GM21528 (cell line): ENCODE measurements around the gene DOK6.

Experiments used
- ATAC-seq: cut with Tn5 transposase; IDR thresholded peaks from one replicate; pipeline ENCODE4 v1.9.1; 2021; ENCODE audit warnings: mild to moderate bottlenecking, moderate library complexity; ENCODE audit not compliant: unreplicated experiment, low FRiP score

DOK6 gene

DNA sequence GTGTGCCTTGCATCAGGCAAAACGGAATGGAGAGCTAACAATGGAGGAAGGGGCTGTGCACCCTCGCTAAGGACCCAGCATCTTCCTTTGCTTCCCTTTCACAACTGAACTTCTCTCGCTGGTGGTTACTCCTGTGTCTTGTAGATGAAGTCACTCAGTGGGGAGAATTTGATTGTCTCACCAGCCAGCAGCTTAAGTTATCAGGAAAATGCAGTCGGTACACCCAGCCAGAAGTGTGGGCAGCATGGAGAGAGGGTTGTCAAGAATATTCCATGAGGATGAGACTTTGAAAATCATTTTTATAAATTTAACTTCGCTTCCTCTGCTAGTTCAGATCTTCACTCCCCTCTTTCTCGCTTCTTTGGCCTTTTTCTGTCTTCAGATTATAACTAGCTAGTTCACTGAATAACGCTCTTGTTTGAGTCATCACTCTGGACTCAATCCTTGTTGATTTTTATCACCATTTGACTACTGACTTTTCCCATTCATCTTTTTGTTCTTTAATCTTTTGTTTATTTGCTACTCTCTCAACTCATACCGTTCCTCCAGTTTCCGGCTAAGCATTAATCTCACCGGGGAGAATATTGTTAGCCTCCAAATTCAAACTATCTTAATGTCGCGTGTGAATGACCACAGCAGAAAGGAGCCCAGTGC is 325.3 kb downstream of the DOK6 start:
- ATAC-seq, result no peak

DNA sequence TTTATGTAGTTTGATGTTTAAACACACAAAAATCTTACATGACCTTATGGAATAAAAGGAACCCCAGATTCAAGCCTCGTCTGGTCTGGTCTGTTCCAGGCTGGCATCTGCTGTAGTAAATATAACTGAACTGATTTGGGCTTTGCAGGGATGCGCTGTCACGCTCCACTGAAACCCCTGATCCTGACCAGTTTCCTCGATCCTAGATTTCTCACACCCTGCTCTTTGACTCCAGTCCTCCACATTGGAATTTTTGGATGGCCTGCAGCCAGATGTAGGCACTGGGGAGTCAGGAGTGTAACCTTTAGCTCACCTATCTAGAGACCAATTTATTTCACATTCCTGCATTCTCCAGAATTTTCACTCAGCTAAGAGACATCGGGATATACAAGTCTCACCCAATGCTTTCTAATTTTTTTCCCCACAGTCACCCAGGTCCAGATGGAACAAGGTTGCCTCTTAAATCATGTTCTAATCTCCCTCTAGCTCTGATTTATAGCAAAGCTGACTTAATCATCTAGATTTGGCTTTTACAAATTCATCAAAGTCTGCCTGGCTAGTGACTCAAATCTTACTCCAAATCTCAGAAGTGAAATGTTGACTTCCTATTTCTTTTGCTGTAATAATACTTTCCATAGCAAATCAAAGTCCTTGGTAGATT is 327.4 kb downstream of the DOK6 start:
- ATAC-seq, result no peak

DNA sequence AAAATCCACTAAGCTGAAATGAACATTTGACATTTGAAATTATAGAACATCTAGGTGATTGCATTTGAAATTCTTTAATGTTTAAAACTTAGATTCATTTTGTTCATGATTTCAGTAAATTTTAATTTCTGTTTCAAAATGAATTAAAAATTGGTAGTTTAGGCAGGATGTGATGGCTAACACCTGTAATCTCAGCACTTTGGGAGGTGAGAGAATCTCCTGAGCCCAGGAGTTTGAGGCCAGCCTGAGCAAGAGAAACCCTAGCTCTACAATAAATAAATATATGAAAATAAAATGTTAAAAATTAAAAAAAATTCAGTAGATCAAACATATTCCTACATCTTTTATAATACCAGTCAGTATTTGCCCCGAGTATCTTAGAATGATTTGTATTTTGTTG is 330.0 kb downstream of the DOK6 start:
- ATAC-seq, result no peak

DNA sequence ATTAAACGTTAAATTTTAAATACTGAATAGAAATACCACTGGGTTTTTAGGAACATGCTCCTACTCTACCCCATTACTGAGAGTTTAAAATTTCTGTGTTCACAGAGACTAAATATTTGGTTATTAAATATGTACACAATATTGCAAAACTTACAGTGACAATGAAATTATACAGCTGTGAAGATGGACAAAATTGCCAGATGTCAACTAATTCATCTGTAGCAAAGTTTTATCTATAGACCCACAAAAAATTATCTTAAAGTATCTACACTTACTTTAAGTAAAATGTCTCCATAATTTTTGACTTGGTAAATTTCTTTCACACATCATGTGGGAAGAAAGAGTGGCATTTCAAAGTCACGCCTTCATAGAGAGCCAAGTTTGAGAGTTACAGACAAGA is 333.8 kb downstream of the DOK6 start:
- ATAC-seq, result no peak

DNA sequence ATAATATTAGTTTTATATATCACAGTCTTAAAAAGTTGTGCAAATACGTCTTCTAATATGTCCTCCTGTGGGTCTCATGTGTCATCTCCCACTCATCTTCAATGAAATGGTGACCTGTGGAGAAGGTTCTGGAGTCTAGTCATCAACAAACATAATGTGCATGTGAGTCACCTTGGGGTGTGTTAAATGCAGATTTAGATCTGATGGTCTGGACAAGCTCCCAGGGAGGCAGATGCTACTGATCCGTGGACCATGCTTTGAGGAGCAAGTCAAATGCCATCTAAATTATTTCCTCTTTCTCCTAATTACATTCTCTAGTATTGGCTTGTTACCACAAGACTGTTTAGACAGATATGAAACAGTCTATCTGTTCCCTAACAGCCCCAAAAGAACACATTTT is 336.0 kb downstream of the DOK6 start:
- no peak for ATAC-seq

DNA sequence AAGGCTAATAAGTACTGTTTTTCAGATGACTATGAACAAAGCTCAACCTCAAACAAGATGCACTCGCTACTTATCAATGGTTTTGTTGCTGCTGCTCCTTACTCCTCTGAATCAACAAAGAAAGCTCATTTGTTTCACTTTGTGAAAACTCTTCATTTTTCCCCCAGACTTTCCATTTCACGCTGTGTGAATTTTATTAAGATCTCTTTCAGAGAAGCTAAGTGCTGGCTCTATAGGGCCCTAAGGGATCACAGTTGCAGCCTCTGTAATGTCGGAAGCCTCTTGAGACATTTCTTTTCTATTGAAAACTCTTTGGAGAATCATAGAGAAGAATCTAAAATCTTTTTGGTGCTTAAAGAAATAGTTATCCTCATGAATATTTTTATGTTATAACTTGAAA is 337.2 kb downstream of the DOK6 start:
- ATAC-seq, result no peak

DNA sequence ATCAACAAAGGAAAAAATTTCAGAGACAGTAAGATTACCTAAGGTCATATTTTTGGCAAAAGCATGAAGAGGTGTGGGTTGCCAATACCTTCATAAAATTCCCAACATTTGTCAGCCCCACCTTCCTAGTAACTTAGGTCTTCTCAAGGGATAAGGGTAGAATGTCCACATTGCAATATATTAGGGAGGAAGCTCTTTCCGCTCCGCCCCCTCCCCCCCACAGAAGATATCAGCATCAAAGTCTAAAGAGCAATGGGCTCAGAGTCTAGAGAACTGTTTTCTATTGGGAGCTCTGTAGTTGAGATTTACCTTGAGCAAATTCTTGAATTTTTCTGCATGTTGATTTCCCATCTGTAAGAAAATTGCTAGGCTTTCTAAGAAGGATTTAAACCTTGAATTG is 346.7 kb downstream of the DOK6 start:
- no peak for ATAC-seq

DNA sequence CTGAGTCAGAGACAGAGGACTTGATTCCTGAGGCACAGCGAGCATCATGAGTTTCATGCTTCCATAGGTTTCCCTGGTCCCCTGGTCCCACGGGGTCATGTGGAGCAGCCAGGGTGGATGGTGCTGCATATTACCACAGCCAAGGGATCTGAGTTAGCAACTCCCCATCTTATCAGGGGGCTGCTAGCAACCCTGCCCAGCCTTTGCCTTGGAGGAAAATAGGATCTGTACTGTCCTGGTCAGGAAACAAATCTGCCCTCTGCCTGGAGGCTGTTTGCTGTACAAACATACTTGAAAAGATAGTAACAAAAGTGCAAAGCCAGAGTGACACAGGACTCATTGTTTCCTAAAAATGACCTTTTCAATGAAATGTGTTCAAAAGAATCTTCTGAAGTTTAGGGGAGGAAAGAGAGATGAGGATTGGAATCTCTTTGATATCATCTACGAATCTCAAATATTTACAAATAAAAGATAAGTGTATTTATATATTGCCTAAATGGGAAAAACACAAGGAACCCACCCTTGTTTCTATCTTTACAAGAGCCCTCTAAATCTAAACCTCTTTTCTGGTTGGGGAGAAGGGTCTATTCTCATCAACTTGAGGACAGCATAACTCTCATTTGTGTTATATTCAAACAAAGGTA is 352.2 kb downstream of the DOK6 start:
- no peak for ATAC-seq

DNA sequence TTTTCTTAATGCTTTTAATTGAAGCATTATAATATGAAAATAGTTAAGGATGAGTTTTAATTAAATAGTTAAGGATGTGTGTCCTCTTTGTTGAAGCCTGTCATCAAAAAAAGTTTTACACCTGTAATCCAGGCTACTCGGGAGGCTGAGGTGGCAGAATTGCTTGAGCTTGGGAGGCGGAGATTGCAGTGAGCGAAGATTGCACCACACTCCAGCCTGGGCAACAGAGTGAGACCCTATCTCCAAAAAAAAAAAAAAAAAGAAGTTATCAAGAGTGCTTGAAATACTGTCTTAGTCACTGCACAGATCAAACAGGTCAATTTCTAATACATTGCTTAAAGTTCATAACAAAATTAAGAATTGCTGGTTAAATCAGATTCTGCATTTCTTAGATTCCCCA is 353.4 kb downstream of the DOK6 start:
- ATAC-seq, result no peak

DNA sequence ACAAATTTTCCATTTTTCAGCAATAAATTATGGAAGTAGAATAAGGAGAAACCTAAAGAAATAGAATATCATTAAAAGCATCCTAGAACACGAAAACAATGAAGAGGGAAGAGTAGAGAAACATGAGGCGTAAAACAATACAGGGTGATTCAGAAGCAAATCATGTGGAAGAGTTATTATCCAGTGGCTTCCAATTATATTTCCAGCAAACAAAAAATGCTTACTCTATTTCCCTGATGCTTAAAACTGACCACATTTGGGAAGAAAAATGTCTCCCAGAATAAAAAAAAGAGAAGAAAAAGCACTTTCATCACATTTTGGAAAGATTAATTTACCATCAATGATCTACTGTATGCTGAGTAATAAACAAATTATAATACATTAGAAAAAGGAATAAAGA is 354.4 kb downstream of the DOK6 start:
- no peak for ATAC-seq

DNA sequence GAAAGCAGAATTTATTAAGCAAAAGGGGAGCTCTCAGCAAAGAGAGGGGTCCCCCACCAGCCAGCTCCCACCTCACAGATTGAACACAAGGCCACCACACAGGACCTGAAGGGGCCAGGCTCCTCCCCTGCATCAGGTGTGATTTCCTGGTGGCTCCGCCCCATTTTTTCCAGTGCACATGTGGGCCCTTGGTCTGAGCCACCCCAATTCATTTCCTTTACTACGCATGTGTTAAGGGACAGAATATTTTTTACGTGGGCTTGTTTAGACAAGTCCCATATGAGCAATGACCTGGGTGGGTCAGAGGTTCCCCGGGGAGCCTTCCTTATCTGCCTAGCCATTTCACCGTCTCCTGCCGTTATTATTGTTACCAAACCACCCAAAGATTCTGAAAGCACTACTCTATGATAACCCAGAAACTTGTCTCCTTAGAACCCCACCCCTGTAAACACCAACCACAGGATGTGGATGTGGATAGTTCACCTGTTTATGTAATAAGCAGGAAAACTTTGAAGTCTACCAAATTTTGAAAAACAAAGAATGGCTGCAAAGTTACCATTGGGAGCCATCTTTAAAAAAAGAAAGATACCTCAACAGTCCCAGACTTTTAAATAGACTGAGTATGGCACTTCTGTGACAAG is 355.3 kb downstream of the DOK6 start:
- ATAC-seq, result no peak

DNA sequence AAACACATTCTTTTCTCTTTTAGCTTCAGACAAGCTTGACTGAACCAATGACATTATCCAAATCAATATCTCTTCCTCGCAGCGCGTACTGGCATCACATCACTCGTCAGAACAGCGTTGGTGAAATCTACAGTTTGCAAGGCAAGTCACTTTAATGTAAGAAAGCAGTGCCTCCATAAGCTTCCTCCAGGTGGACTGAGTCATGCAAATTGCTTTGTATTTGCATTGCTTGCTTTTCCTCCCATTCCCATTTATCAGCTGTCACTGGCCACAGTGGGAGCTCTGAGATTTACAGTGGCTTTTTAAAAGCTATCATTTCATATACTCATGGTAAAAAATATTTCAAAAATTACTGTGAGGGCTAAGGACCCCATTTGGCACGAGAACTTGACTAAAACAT is 357.0 kb downstream of the DOK6 start:
- ATAC-seq, result no peak

DNA sequence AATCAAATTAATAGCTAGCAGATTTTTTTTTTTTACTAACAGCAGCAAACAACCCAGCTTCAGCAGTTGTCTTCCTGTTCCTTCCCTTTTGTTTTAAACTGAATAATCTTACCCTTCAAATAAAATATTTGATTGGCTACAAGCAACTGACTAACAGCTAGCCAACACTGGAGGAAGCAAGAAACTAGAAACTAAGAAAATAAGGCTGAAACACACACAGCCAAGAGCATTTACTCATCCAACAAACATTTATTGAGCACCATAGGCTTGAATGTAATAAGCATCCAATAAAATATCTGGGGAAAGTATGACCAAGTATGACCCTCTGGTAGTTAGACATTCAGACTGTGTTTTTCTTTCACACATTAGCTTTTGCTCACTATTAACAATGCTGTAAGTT is 357.8 kb downstream of the DOK6 start:
- no peak for ATAC-seq

DNA sequence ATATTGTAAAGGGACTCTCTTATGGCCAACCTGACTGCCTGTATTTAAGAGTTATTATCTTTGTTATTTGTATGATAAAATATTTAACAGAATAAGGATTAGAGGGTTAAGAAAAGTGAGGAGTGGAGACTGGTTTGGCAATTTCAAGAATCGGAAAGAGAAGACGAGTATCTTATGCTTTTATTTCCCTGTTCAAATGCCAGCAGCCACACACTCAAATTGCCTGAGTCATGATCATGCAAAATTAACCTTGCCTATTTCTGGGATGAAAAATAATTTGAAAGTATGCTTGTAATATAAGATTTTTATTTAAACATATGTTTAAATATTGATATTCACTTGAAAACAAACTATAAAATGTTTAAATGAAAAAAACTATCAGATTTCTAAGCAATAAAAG is 358.4 kb downstream of the DOK6 start:
- ATAC-seq, result no peak

DNA sequence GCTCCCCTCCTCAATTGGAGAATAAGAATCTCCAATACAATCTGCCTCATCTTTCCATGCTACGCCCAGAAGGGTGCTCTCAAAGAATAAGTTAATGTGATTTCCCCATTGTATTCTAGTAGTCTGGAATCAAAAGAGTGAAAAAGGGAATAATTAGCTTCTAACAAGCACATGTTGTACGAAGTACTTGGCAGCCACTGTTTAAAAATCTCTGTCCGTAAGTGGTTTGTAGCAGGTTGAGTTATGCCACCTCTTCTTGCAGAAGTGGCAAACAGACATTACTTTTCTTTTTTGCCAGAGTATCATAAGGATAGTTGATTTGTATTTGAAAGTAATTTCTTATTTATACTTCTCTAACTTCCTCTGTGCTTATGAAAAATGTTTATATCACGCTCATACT is 362.3 kb downstream of the DOK6 start:
- no peak for ATAC-seq

DNA sequence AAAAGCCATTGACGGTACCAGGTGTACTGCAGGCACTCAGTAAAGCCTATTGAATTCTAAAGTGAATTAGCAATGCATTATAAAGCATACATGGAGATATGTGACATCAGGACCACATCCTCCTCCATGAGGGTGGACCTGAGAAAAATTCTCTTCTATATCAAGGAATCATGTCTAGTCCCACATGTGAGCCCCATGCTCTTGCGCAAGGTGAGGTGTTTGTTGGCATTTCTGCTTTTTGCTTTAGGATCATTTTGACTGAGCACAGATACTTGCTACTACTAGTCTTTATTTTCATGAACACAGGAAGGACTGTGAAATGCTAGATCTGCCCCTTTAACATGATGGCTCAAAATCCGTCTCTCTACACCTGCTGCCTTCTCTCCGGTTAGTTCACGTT is 363.1 kb downstream of the DOK6 start:
- no peak for ATAC-seq

DNA sequence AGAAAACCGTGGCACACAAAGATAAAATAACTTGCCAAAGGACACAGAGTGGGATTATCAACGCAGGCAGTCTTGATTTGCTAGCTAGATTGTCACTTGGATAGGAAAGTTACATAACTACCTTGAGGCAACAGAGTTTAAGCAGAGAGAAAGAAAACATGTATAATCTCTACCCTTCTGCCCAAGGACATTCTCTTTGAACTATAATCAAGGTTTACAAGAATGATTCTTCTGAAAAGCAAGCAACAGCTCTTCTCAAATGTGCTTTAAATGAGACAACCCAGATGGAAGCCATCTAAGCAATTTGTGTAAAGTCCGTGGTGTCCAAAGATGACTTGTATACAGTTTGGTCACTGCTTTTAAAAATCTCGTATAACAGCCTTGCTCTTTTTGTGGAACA is 369.6 kb downstream of the DOK6 start:
- no peak for ATAC-seq

DNA sequence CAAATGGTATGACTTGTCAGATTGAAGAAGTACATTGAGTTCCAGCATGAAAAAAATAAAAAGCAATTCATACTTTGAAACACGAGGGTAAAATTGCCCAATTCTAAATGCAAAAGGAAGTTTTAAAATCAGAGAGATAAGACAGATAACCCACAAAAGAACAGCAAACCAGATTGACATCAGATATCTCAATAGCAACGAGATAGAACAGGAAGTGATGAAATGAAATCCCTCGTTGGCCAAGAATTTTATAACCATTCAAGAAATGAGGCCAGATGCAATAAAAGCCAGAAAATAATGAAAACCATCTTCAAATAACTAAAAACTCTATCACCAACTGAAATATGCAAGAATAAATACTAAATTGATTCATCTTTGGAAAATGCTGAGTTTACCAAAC is 374.1 kb downstream of the DOK6 start:
- ATAC-seq, result no peak

DNA sequence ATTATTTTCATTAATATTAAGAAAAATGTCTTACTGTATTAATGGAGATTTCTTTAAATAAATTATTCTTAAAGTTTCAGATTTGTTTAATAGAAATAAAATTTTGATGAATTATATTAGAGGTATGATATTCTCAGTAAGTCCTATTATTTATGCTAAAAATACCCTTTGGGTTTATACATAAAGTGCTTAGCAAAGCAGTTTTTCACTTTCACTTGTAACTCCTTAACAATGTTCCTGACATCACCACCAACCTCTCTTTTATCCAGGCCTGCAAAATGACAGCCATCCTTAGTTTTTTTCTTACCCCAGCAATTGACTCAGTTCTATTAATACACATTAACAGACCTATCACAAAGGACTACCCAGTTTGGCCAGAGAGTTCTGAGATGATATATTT is 376.6 kb downstream of the DOK6 start:
- ATAC-seq, result no peak

DNA sequence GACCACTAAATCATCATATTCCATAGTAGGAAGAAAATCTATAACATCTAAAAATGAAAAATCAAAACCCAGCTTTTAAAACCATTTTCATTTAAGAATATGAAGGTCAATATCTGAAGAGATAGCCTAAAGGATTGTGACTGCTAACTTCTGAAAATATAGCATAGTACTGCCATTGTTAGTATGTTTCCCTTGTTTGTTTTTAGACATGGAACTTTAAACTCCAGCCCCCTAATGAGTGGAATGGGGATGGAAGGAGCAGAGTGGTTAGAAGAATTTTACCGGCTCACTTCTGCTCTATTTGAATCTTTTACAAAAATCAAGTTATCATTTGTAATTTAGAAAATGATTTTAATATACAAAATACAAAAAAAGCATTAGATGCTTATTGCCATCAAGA is 378.0 kb downstream of the DOK6 start:
- no peak for ATAC-seq

DNA sequence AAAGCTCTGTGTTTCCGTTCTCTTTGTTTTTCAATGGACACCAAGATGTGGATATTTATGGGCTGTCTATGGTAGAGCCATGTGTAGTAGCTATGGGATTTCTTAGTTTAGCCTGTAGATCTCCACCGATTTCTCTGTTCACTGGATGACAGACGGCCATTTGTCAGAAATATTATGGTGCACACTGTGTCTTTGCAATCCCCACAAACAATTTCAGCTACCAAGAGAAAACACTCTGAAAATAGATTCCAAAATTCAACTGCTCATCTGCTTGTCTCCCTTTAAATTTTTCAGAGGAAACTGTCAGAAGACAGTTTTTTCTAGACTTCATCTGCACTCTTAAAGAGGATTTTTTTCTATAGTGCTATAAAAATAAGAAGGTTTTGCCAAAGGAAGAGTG is 380.2 kb downstream of the DOK6 start:
- no peak for ATAC-seq

DNA sequence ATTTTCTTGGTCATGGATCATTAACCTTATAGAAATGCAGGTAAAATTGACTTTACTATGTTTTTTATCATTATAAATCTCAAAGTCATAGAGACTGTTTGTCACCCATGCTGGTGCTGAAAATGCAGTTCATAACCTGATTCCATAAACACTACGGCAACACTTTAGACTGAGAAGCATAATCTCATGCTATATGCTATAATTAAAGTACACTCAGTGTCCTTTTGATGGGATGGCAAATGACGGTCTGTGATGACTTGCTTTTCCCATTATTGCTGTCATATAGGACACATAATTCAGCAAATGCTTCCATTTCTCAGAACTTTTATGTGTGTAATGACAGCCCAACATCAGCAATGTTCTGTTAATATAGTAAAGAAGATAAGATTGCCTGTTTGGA is 384.1 kb downstream of the DOK6 start:
- no peak for ATAC-seq
